ENCODE measurements around the gene RNH1.

RNH1 gene

GRCh38 chr11:476416-476815, 30.6 kb downstream of the RNH1 start:
- no peak for DNase-seq (ENCODE audit: low read depth)

DNA sequence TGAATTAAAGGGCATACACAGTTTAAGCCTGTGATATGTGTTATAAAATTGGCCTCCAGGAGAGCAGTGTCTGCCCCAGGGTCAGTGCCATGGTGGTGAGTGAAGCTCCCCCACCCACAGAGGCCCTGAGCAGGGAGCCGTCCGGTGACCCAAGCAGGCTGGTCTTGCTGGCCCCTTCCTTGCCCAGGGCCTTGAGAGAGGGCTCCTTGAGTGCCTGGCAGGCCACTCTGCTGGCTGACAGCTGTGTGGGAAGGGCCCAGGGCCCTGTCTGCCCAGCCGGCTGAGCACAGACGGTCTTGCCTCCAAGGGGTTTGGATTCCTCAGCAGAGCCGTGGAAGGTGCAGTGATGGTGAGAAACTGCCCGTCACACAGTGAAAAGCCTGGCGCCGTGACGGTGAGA, 31.1 kb downstream of the RNH1 start:
- no peak for DNase-seq (ENCODE audit: low read depth)

GRCh38 chr11:474914-475506, 32.0 kb downstream of the RNH1 start:
- no peak for DNase-seq (ENCODE audit: low read depth)

DNA sequence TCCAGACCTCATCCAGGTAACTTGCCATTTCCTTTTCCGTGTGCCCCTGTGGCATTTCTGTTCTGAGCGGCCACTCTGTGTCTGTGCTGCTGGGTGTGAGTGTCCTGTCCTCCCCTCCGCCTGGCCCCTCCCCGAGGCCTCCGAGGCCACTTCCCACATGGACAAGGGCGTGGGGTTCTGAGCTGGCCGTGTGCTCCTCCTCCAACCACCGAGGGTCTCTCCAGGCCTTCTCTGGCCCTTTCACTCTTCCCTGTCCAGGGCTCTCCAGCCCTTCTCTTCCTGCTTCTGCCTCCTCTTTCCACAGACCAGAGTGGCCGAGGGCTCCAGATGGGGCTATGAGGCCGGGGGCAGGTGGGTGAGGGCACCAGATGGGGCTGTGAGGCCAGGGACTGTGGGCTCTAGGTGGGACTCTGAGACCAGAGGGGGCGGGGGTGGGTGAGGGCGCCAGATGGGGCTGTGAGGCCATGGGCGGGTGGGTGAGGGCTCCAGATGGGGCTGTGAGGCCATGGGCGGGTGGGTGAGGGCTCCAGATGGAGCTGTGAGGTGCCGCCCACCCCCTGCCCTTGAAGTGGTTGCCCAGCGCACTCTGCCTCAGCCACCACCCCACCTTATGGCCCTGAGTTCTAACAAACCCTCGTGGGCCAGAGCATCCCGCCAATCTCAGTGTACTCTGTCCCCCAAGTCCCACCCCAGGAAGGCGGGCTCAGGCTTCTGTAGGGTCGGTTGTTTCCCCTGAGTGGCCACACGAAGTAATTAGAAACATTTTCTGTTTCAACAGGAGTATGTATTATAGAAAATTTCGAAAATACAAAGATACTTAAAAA, 32.9 kb downstream of the RNH1 start:
- no peak for DNase-seq (ENCODE audit: low read depth)

- no peak for DNase-seq (ENCODE audit: low read depth)
Measured at GRCh38 chr11:473415-473814, 33.6 kb downstream of the RNH1 start.

- no peak for DNase-seq (ENCODE audit: low read depth)
Measured at GRCh38 chr11:472816-473215, 34.2 kb downstream of the RNH1 start.

DNA sequence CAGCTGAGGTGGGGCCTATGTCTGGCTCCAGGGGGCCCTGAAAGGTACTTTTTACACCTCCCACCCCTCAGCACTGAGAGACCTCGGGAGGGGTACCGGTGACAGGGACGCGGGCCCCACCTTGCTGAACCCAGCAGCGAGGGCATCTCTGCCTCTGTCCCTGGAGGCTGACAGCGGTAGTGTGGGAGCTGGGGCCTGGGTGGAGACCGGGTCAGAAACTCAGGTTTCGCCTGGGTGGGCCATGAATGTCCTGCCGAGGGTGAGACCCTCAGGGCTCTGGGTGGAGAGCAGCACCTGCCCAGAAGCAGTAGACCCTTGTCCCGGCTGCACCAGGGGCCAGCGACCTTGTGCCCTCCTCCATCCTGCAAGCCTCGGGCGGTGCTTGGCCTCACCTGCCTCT, 34.8 kb downstream of the RNH1 start:
- no peak for DNase-seq (ENCODE audit: low read depth)

DNA sequence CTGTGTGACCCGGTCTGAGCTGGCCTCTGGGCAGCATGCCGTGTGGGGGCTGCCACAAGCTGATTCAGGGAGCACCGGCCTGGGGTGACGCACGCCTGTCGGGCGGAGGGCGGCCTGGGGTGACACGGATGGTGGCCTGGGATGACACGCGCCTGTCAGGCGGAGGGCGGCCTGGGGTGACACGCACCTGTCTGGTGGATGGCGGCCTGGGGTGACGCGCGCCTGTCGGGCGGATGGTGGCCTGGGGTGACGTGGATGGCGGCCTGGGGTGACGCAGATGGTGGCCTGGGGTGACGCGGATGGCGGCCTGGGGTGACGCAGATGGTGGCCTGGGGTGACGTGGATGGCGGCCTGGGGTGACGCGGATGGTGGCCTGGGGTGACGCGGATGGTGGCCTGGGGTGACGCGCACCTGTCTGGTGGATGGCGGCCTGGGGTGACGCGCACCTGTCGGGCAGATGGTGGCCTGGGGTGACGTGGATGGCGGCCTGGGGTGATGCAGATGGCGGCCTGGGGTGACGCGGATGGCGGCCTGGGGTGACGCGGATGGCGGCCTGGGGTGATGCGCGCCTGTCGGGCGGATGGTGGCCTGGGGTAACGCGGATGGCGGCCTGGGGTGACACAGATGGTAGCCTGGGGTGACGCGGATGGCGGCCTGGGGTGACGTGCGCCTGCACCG, 35.4 kb downstream of the RNH1 start:
- no peak for DNase-seq (ENCODE audit: low read depth)

GRCh38 chr11:469684-470560, 37.1 kb downstream of the RNH1 start:
- peak; percentile 87 for DNase-seq (ENCODE audit: low read depth)

GRCh38 chr11:469026-469683, 37.9 kb downstream of the RNH1 start:
- DNase-seq (ENCODE audit: low read depth), result peak; percentile 33

GRCh38 chr11:468493-468892, 38.5 kb downstream of the RNH1 start:
- no peak for DNase-seq (ENCODE audit: low read depth)

- DNase-seq (ENCODE audit: low read depth), result no peak
Measured at GRCh38 chr11:468036-468435, 39.0 kb downstream of the RNH1 start.

GRCh38 chr11:465896-466530, 41.0 kb downstream of the RNH1 start:
- DNase-seq (ENCODE audit: low read depth), result no peak

GRCh38 chr11:464316-464715, 42.7 kb downstream of the RNH1 start:
- no peak for DNase-seq (ENCODE audit: low read depth)

DNA sequence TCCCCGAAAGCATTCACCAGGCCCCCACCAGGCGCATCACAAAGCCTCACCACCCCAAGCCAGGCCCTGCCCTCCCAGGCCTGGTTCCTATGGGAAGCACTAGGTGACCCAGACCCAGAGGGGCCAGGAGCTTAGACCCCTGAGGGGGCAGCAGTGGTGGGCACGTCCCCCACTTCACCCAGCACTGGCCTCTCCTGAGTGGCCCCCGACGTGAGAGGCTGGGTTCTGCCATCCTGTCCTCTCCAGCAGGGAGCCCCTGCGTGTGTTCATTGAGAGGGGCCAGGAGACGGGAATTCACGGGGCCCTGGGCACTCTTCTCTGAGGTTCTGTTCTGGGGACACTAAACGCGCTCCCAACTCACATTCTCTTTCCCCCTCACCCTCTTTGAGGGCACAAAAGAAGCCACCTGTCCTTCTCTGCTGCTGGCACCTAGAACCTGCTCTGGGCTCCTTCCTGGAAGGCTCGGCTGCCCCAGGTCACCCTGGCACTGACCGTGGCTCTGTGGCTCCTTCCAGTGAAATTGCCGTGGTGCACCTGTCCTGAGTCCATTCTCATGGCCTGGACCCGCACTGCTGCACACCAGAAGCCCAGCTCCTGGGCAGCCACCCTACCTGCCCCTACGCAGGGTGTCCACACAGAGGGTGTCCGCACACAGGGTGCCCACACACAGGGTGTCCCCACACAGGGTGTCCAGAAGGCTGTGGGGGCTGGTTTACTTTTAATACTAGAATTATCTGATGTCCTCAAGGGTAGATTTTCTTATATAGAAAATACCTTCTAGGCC, 44.7 kb downstream of the RNH1 start:
- no peak for DNase-seq (ENCODE audit: low read depth)

GRCh38 chr11:461626-462025, 45.4 kb downstream of the RNH1 start:
- DNase-seq (ENCODE audit: low read depth), result no peak

- DNase-seq (ENCODE audit: low read depth), result no peak
Measured at GRCh38 chr11:460331-461199, 46.5 kb downstream of the RNH1 start.

GRCh38 chr11:459511-460220, 47.4 kb downstream of the RNH1 start:
- DNase-seq (ENCODE audit: low read depth), result no peak

Data from fibroblast of gingiva (primary cell).